Measurements from ENCODE around the gene POU2F3. TPM values are rescaled to one million over a fixed set of nuclear protein-coding genes. Genes with fewer than 3 reads are reported as not detected.

POU2F3 gene
- polyA plus RNA-seq, 1 donor (not counting 4 experiments of a cell fraction or from before 2014, with no cell fraction given): 0.96 TPM

DNA sequence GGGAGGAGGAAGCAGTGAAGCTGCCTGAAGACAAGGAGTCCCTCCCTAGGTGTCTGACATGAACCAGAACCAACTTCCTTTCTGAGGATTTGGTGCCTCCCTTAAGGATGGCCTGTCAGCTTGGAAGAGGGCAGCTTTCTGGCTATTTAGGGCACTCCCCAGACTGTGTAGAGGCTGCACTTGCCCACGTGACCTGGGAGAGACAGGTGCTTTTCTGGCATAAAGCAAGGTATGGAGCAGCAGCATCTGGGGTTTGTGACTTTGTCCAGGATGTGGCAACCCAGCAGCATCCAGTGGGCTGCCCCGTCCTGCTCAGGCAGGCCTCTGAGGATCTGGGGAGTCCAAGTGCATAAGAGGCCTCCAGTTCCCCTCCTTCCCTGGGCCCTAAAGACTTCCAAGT, 43.2 kb downstream of the POU2F3 start:
- no peak overlapping the region for H3K9ac ChIP-seq (ENCODE audit: control insufficient read depth, extremely low read depth, insufficient read depth, low read length)
- dilution Hi-C loops (cut with MboI; ENCODE audit: extremely low pct_ligation_motif_present, low sequenced_read_pairs): no loop called here
- TF ChIP-seq, protein P1, sequence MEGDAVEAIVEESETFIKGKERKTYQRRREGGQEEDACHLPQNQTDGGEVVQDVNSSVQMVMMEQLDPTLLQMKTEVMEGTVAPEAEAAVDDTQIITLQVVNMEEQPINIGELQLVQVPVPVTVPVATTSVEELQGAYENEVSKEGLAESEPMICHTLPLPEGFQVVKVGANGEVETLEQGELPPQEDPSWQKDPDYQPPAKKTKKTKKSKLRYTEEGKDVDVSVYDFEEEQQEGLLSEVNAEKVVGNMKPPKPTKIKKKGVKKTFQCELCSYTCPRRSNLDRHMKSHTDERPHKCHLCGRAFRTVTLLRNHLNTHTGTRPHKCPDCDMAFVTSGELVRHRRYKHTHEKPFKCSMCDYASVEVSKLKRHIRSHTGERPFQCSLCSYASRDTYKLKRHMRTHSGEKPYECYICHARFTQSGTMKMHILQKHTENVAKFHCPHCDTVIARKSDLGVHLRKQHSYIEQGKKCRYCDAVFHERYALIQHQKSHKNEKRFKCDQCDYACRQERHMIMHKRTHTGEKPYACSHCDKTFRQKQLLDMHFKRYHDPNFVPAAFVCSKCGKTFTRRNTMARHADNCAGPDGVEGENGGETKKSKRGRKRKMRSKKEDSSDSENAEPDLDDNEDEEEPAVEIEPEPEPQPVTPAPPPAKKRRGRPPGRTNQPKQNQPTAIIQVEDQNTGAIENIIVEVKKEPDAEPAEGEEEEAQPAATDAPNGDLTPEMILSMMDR (optimal IDR thresholded peaks at IDR 0.05 in 1 of 3, IDR thresholded peaks at IDR 0.05 in 1 of 3, conservative IDR thresholded peaks at IDR 0.05 in 1 of 3; ENCODE audit: extremely low read depth in 1 of 3, insufficient read depth in 2 of 3, low read length in 3 of 3): no peak
- TF ChIP-seq EZH2 (IDR thresholded peaks at IDR 0.05; ENCODE audit: low read length): no peak

DNA sequence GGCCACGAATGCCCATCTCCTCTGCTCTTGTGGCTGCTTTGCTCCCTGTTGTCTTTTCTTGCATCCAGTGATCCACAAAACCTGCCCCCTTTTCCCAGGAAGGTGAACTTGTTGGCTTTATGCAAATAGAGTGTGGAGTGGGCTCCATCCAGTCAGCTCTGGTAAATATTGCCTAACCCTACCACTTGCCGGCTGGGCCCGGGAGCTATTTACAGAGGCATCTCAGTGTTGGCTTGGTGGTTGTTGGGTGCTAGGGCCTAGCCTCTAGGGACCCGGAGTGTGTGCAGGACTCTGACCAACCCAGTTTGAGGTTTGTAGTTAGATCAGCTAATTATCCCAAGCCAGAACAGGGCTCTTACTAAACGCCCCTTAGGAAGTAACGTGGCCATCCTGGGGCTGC, 44.3 kb downstream of the POU2F3 start:
- Histone ChIP-seq H3K79me2 (ENCODE audit: control insufficient read depth, insufficient read depth, low read length) (no peaks in the 10 kb centered on the region), H3K4me2 (ENCODE audit: control insufficient read depth, extremely low read depth, insufficient read depth, low read depth, low read length) (no peak overlapping the region), H3K4me3 (ENCODE audit: control insufficient read depth in 2 of 3, extremely low read depth in 1 of 3, insufficient read depth in 2 of 3, low read depth in 1 of 3, low read length in 3 of 3) (no peak overlapping the region), H3K9me3 (ENCODE audit: control insufficient read depth, low read depth, low read length) (no peaks in the 10 kb centered on the region), H3K27ac (ENCODE audit: control insufficient read depth, insufficient read depth, low read length) (no peak overlapping the region), H3K4me1 (ENCODE audit: control insufficient read depth, extremely low read depth, insufficient read depth, low read length) (peaks cover 22% of the 10 kb centered on the region), H3K9me1 (ENCODE audit: control insufficient read depth, extremely low read depth, insufficient read depth, low read length) (no peaks in the 10 kb centered on the region), H2AFZ (ENCODE audit: control insufficient read depth, low read length) (no peak overlapping the region), H3K36me3 (ENCODE audit: control insufficient read depth in 2 of 2, extremely low read depth in 1 of 2, insufficient read depth in 2 of 2, low read length in 2 of 2) (no peaks in the 10 kb centered on the region), H3K27me3 (ENCODE audit: control insufficient read depth, extremely low read depth, insufficient read depth, low read length) (no peaks in the 10 kb centered on the region), H4K20me1 (ENCODE audit: control insufficient read depth, extremely low read depth, insufficient read depth, low read length) (no peaks in the 10 kb centered on the region), H3K9ac (ENCODE audit: control insufficient read depth, extremely low read depth, insufficient read depth, low read length) (no peak overlapping the region)
- TF ChIP-seq, protein P1 (optimal IDR thresholded peaks at IDR 0.05 in 1 of 3, IDR thresholded peaks at IDR 0.05 in 1 of 3, conservative IDR thresholded peaks at IDR 0.05 in 1 of 3; ENCODE audit: extremely low read depth in 1 of 3, insufficient read depth in 2 of 3, low read length in 3 of 3): no peak
- DNase-seq (ENCODE audit: low read depth, low spot score): no peak
- dilution Hi-C loops (cut with MboI; ENCODE audit: extremely low pct_ligation_motif_present, low sequenced_read_pairs): no loop called here
- FAIRE-seq: no peak

More for the DNA sequence above, 43.2 kb downstream of the POU2F3 start:
- no peak overlapping the region for H3K27ac ChIP-seq (ENCODE audit: control insufficient read depth, insufficient read depth, low read length)
- H3K4me3 ChIP-seq (ENCODE audit: control insufficient read depth in 2 of 3, extremely low read depth in 1 of 3, insufficient read depth in 2 of 3, low read depth in 1 of 3, low read length in 3 of 3): no peak overlapping the region
- no peak overlapping the region for H2AFZ ChIP-seq (ENCODE audit: control insufficient read depth, low read length)
- no peak overlapping the region for H3K4me2 ChIP-seq (ENCODE audit: control insufficient read depth, extremely low read depth, insufficient read depth, low read depth, low read length)
- no peaks in the 10 kb centered on the region for H4K20me1 ChIP-seq (ENCODE audit: control insufficient read depth, extremely low read depth, insufficient read depth, low read length)
- no peak for DNase-seq (ENCODE audit: low read depth, low spot score)
- peaks cover 18% of the 10 kb centered on the region for H3K4me1 ChIP-seq (ENCODE audit: control insufficient read depth, extremely low read depth, insufficient read depth, low read length)
- no peak for FAIRE-seq
- H3K9me1 ChIP-seq (ENCODE audit: control insufficient read depth, extremely low read depth, insufficient read depth, low read length): no peaks in the 10 kb centered on the region
- no peaks in the 10 kb centered on the region for H3K79me2 ChIP-seq (ENCODE audit: control insufficient read depth, insufficient read depth, low read length)
- no peaks in the 10 kb centered on the region for H3K9me3 ChIP-seq (ENCODE audit: control insufficient read depth, low read depth, low read length)
- no peaks in the 10 kb centered on the region for H3K36me3 ChIP-seq (ENCODE audit: control insufficient read depth in 2 of 2, extremely low read depth in 1 of 2, insufficient read depth in 2 of 2, low read length in 2 of 2)
- H3K27me3 ChIP-seq (ENCODE audit: control insufficient read depth, extremely low read depth, insufficient read depth, low read length): no peaks in the 10 kb centered on the region

Data from keratinocyte (primary cell).